ENCODE data around the gene BCL2L1.
"Not testable (repeated sequence)": the region's sequence is repeated elsewhere in the genome, so short reads cannot be mapped to it uniquely, and the experiment has no call there.

The BCL2L1 gene

GRCh38 chr20:31673943-31674463, 48.7 kb downstream of the BCL2L1 start:
- no peak for DNase-seq

- DNase-seq: no peak
Measured at GRCh38 chr20:31673435-31673834, 49.2 kb downstream of the BCL2L1 start.

- DNase-seq: no peak
Measured at GRCh38 chr20:31671324-31671723, 51.3 kb downstream of the BCL2L1 start.

GRCh38 chr20:31670371-31671228, 52.1 kb downstream of the BCL2L1 start:
- no peak for DNase-seq

GRCh38 chr20:31669876-31670275, 52.8 kb downstream of the BCL2L1 start:
- DNase-seq: no peak

GRCh38 chr20:31668944-31669343, 53.7 kb downstream of the BCL2L1 start:
- not testable (repeated sequence) for DNase-seq

- no peak for DNase-seq
Measured at GRCh38 chr20:31667315-31668285, 55.1 kb downstream of the BCL2L1 start.

- DNase-seq: no peak
Measured at GRCh38 chr20:31666258-31667042, 56.2 kb downstream of the BCL2L1 start.

- no peak for DNase-seq
Measured at GRCh38 chr20:31665753-31666152, 56.9 kb downstream of the BCL2L1 start.

GRCh38 chr20:31664696-31665354, 57.8 kb downstream of the BCL2L1 start:
- DNase-seq: no peak

- no peak for DNase-seq
Measured at GRCh38 chr20:31663838-31664695, 58.6 kb downstream of the BCL2L1 start.

GRCh38 chr20:31663524-31663837, 59.2 kb downstream of the BCL2L1 start:
- no peak for DNase-seq

- DNase-seq: no peak
Measured at GRCh38 chr20:31662372-31662854, 60.3 kb downstream of the BCL2L1 start.

- DNase-seq: peak; percentile 71
Measured at GRCh38 chr20:31661625-31662371, 60.9 kb downstream of the BCL2L1 start.

GRCh38 chr20:31654534-31654933, 68.1 kb downstream of the BCL2L1 start:
- no peak for DNase-seq

GRCh38 chr20:31653561-31653960, 69.1 kb downstream of the BCL2L1 start:
- DNase-seq: no peak

GRCh38 chr20:31652917-31653396, 69.7 kb downstream of the BCL2L1 start:
- DNase-seq: no peak

GRCh38 chr20:31648104-31648503, 74.6 kb downstream of the BCL2L1 start:
- DNase-seq: not testable (repeated sequence)

GRCh38 chr20:31644701-31645100, 78.0 kb downstream of the BCL2L1 start:
- DNase-seq: no peak

- DNase-seq: no peak
Measured at GRCh38 chr20:31643522-31643921, 79.1 kb downstream of the BCL2L1 start.
